Measurements from ENCODE around the gene M1AP. TPM values are rescaled to one million over a fixed set of nuclear protein-coding genes. Genes with fewer than 3 reads are reported as not detected.

The M1AP gene
- polyA plus RNA-seq, 1 donor (not counting 4 experiments of a cell fraction or from before 2014, with no cell fraction given) = 0.21 TPM

DNA sequence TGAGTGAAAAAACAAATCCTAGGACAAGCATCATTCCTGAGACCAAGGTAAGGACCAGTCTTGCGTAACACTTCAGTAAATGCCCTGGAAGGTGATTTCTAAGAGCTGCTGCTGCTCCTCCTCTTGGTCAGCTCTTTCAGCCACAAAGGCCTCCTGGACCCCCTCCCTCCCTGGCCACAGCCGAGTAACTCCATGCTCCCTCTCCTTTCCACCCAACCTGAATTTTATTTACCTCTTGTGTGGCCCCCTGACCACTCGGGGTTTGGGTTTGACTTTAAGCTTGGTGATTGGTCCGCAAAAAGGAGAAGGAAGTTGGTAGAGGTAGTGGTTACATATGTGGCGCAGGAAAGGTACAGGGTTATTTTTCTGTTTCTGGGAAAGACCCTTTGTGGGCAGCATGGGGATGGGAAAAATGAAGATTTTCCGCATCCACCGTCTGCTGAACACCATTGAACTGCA is 109.2 kb downstream of the M1AP start:
- Histone ChIP-seq H3K9me3 (ENCODE audit: control insufficient read depth, low read depth, low read length) (no peaks in the 10 kb centered on the region), H3K27me3 (ENCODE audit: control insufficient read depth, extremely low read depth, insufficient read depth, low read length) (no peaks in the 10 kb centered on the region), H3K4me2 (ENCODE audit: control insufficient read depth, extremely low read depth, insufficient read depth, low read depth, low read length) (no peak overlapping the region), H3K4me1 (ENCODE audit: control insufficient read depth, extremely low read depth, insufficient read depth, low read length) (peaks cover 12% of the 10 kb centered on the region), H4K20me1 (ENCODE audit: control insufficient read depth, extremely low read depth, insufficient read depth, low read length) (no peaks in the 10 kb centered on the region), H3K79me2 (ENCODE audit: control insufficient read depth, insufficient read depth, low read length) (no peaks in the 10 kb centered on the region), H3K36me3 (ENCODE audit: control insufficient read depth in 2 of 2, extremely low read depth in 1 of 2, insufficient read depth in 2 of 2, low read length in 2 of 2) (no peaks in the 10 kb centered on the region), H3K27ac (ENCODE audit: control insufficient read depth, insufficient read depth, low read length) (no peak overlapping the region), H3K4me3 (ENCODE audit: control insufficient read depth in 2 of 3, extremely low read depth in 1 of 3, insufficient read depth in 2 of 3, low read depth in 1 of 3, low read length in 3 of 3) (no peak overlapping the region), H2AFZ (ENCODE audit: control insufficient read depth, low read length) (no peak overlapping the region), H3K9ac (ENCODE audit: control insufficient read depth, extremely low read depth, insufficient read depth, low read length) (no peak overlapping the region), H3K9me1 (ENCODE audit: control insufficient read depth, extremely low read depth, insufficient read depth, low read length) (peaks cover 4% of the 10 kb centered on the region)
- DNase-seq (ENCODE audit: low read depth, low spot score) (no peak), FAIRE-seq (no peak)
- dilution Hi-C loops (cut with MboI; ENCODE audit: extremely low pct_ligation_motif_present, low sequenced_read_pairs) = no loop called here
- TF ChIP-seq, protein P1, sequence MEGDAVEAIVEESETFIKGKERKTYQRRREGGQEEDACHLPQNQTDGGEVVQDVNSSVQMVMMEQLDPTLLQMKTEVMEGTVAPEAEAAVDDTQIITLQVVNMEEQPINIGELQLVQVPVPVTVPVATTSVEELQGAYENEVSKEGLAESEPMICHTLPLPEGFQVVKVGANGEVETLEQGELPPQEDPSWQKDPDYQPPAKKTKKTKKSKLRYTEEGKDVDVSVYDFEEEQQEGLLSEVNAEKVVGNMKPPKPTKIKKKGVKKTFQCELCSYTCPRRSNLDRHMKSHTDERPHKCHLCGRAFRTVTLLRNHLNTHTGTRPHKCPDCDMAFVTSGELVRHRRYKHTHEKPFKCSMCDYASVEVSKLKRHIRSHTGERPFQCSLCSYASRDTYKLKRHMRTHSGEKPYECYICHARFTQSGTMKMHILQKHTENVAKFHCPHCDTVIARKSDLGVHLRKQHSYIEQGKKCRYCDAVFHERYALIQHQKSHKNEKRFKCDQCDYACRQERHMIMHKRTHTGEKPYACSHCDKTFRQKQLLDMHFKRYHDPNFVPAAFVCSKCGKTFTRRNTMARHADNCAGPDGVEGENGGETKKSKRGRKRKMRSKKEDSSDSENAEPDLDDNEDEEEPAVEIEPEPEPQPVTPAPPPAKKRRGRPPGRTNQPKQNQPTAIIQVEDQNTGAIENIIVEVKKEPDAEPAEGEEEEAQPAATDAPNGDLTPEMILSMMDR (optimal IDR thresholded peaks at IDR 0.05 in 1 of 3, IDR thresholded peaks at IDR 0.05 in 1 of 3, conservative IDR thresholded peaks at IDR 0.05 in 1 of 3; ENCODE audit: extremely low read depth in 1 of 3, insufficient read depth in 2 of 3, low read length in 3 of 3) = no peak
- no peak for TF ChIP-seq EZH2 (IDR thresholded peaks at IDR 0.05; ENCODE audit: low read length)

GRCh38 chr2:74537140-74537539 is 111.0 kb downstream of the M1AP start:
- Histone ChIP-seq H3K9ac (ENCODE audit: control insufficient read depth, extremely low read depth, insufficient read depth, low read length) (no peak overlapping the region), H3K79me2 (ENCODE audit: control insufficient read depth, insufficient read depth, low read length) (no peaks in the 10 kb centered on the region), H3K4me2 (ENCODE audit: control insufficient read depth, extremely low read depth, insufficient read depth, low read depth, low read length) (peak overlapping the region; percentile 47), H2AFZ (ENCODE audit: control insufficient read depth, low read length) (peak overlapping the region; percentile 50), H3K4me3 (ENCODE audit: control insufficient read depth in 2 of 3, extremely low read depth in 1 of 3, insufficient read depth in 2 of 3, low read depth in 1 of 3, low read length in 3 of 3) (no peak overlapping the region), H3K27ac (ENCODE audit: control insufficient read depth, insufficient read depth, low read length) (no peak overlapping the region), H3K4me1 (ENCODE audit: control insufficient read depth, extremely low read depth, insufficient read depth, low read length) (peaks cover 12% of the 10 kb centered on the region), H3K9me3 (ENCODE audit: control insufficient read depth, low read depth, low read length) (no peaks in the 10 kb centered on the region), H3K9me1 (ENCODE audit: control insufficient read depth, extremely low read depth, insufficient read depth, low read length) (peaks cover 4% of the 10 kb centered on the region), H4K20me1 (ENCODE audit: control insufficient read depth, extremely low read depth, insufficient read depth, low read length) (no peaks in the 10 kb centered on the region), H3K36me3 (ENCODE audit: control insufficient read depth in 2 of 2, extremely low read depth in 1 of 2, insufficient read depth in 2 of 2, low read length in 2 of 2) (peaks cover 0 to 8% of the 10 kb centered on the region in 2 experiments), H3K27me3 (ENCODE audit: control insufficient read depth, extremely low read depth, insufficient read depth, low read length) (no peaks in the 10 kb centered on the region)
- dilution Hi-C loops (cut with MboI; ENCODE audit: extremely low pct_ligation_motif_present, low sequenced_read_pairs) = no loop called here
- TF ChIP-seq, protein P1 (optimal IDR thresholded peaks at IDR 0.05 in 1 of 3, IDR thresholded peaks at IDR 0.05 in 1 of 3, conservative IDR thresholded peaks at IDR 0.05 in 1 of 3; ENCODE audit: extremely low read depth in 1 of 3, insufficient read depth in 2 of 3, low read length in 3 of 3) = no peak
- no peak for TF ChIP-seq EZH2 (IDR thresholded peaks at IDR 0.05; ENCODE audit: low read length)
- FAIRE-seq (peak; percentile 84), DNase-seq (ENCODE audit: low read depth, low spot score) (peak; percentile 67)
